Fibroblast of skin of right biceps (primary cell): ENCODE data around the gene ALG2.

ENCODE experiments used
- DNase-seq: peaks from one replicate; pipeline ENCODE4 v3.0.0-alpha.2; 2013

The ALG2 gene

GRCh38 chr9:99169982-99170761 is 51.6 kb downstream of the ALG2 start:
- no peak for DNase-seq

- no peak for DNase-seq
These were observed 52.7 kb downstream of the ALG2 start for GRCh38 chr9:99169086-99169485.

GRCh38 chr9:99167694-99168093 is 54.0 kb downstream of the ALG2 start:
- DNase-seq: no peak

GRCh38 chr9:99167119-99167518 is 54.6 kb downstream of the ALG2 start:
- DNase-seq: no peak
